ENCODE data around the gene WASHC1. TPM values are rescaled to one million over a fixed set of nuclear protein-coding genes. Genes with fewer than 3 reads are reported as not detected.
A peak's percentile ranks its signal among the peaks of the same experiment; 100 is the strongest.
"Not testable (repeated sequence)": the region's sequence is repeated elsewhere in the genome, so short reads cannot be mapped to it uniquely, and the experiment has no call there.

The WASHC1 gene
- total and polyA plus RNA-seq, 2 donors (not counting 1 experiment from before 2014, with no cell fraction given): 10.9 to 32.8 TPM

GRCh38 chr9:73900-74525 lies 44.8 kb upstream of the WASHC1 start:
- no CpG with 5 or more reads among the region's 18 CpGs for WGBS (ENCODE audit: insufficient coverage)

DNA sequence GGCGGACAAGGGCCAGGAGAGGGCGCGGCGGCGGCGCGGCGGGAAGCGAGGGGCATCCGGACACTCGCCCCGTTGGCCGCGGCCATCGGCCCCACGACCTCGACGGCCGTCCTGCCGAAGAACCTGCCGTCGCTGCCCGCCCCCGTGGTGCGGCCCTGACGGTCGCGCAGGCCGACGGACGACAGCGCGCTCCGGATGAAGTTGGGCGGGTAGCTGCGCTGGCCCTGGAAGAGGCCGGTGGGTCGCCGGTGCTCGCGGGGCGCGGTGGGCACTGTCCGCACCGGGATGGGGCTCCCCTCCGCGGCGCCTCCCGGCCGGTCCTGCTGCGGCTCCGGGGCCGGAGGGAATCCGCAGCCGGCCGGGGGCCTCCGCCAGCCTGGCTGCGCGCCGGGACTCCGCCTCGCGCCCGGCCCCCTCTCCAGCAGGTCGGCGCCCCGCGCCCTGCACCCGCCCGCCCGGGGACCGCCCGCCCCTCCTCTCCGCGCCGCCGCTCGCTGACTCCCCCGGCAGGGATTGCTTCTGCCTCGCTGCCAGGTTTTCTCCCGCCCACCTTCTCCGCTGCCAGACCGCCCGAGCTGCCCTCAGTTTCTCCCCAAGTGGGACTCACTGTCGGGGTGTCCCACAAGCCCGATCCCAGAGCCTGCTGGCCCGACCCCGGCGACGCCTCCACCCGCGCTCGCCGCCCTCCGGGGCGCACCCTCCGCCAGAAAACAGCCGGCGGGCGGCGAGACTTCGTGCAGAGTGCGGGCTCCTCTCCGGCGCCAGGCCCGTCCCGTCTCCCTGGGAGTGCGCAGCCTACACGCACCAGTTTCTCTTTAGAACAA lies 44.0 kb upstream of the WASHC1 start:
- H3K4me1 Mint-ChIP-seq; H3K27ac ChIP-seq (ENCODE audit: low read length in 2 of 2); H3K36me3 ChIP-seq (replicated peaks in 1 of 2; ENCODE audit: control extremely low read depth in 1 of 2, control insufficient read depth in 1 of 2, extremely low read depth in 1 of 2, insufficient read depth in 2 of 2, low read length in 1 of 2); H3K79me2 ChIP-seq (ENCODE audit: control insufficient read depth, insufficient read depth, low read length); H3K4me1 ChIP-seq (ENCODE audit: control insufficient read depth in 2 of 2, insufficient read depth in 2 of 2, low read length in 2 of 2); H3K27ac Mint-ChIP-seq; H3K9ac ChIP-seq (ENCODE audit: low read length); H3K9me3 Mint-ChIP-seq (ENCODE audit: insufficient read depth); H2AFZ ChIP-seq (ENCODE audit: insufficient read depth, low read depth, low read length, poor library complexity, severe bottlenecking); H3K27me3 ChIP-seq (replicated peaks in 1 of 4; ENCODE audit: control extremely low read depth in 1 of 4, control insufficient read depth in 3 of 4, insufficient read depth in 4 of 4, low read length in 3 of 4); intact Hi-C loops (cut with micrococcal nuclease); H3K27me3 Mint-ChIP-seq; CTCF ChIA-PET; H3K9me3 ChIP-seq (ENCODE audit: control extremely low read depth in 1 of 3, control insufficient read depth in 2 of 3, insufficient read depth in 1 of 3, low read length in 2 of 3); H4K20me1 ChIP-seq (ENCODE audit: control insufficient read depth, insufficient read depth, low read length, poor library complexity, severe bottlenecking); ATAC-seq (ENCODE audit: low read depth); POLR2A ChIA-PET: not testable (repeated sequence)
- 3% methylated on average over 83 of the region's 109 CpGs for WGBS (ENCODE audit: insufficient coverage)
- peak overlapping the region; percentile 64 for H3K4me3 Mint-ChIP-seq
- Histone ChIP-seq H3K4me3 (ENCODE audit: control extremely low read depth in 1 of 5, extremely low read depth in 1 of 5, insufficient read depth in 1 of 5, low read depth in 2 of 5, low read length in 4 of 5) (peak overlapping the region in 2 of 5 experiments; percentile 12 to 18), H3K4me2 (replicated peaks; ENCODE audit: low read depth, low read length, poor library complexity, severe bottlenecking) (peak overlapping the region; percentile 35)
- peak; percentile 15 for DNase-seq

More at GRCh38 chr9:73900-74525, 44.8 kb upstream of the WASHC1 start:
- H3K27ac ChIP-seq (ENCODE audit: low read length in 2 of 2); CTCF ChIA-PET; POLR2A ChIA-PET; ATAC-seq (ENCODE audit: low read depth); H4K20me1 ChIP-seq (ENCODE audit: control insufficient read depth, insufficient read depth, low read length, poor library complexity, severe bottlenecking); H3K9ac ChIP-seq (ENCODE audit: low read length); H3K9me3 Mint-ChIP-seq (ENCODE audit: insufficient read depth); H3K4me3 ChIP-seq (ENCODE audit: control extremely low read depth in 1 of 5, extremely low read depth in 1 of 5, insufficient read depth in 1 of 5, low read depth in 2 of 5, low read length in 4 of 5); H3K79me2 ChIP-seq (ENCODE audit: control insufficient read depth, insufficient read depth, low read length); H3K9me3 ChIP-seq (ENCODE audit: control extremely low read depth in 1 of 3, control insufficient read depth in 2 of 3, insufficient read depth in 1 of 3, low read length in 2 of 3); H3K36me3 ChIP-seq (replicated peaks in 1 of 2; ENCODE audit: control extremely low read depth in 1 of 2, control insufficient read depth in 1 of 2, extremely low read depth in 1 of 2, insufficient read depth in 2 of 2, low read length in 1 of 2); H3K27ac Mint-ChIP-seq; DNase-seq; H3K27me3 Mint-ChIP-seq; intact Hi-C loops (cut with micrococcal nuclease); H3K4me1 ChIP-seq (ENCODE audit: control insufficient read depth in 2 of 2, insufficient read depth in 2 of 2, low read length in 2 of 2); H3K4me1 Mint-ChIP-seq; H3K27me3 ChIP-seq (replicated peaks in 1 of 4; ENCODE audit: control extremely low read depth in 1 of 4, control insufficient read depth in 3 of 4, insufficient read depth in 4 of 4, low read length in 3 of 4); H2AFZ ChIP-seq (ENCODE audit: insufficient read depth, low read depth, low read length, poor library complexity, severe bottlenecking): not testable (repeated sequence)
- peak overlapping the region; percentile 35 for H3K4me2 ChIP-seq (replicated peaks; ENCODE audit: low read depth, low read length, poor library complexity, severe bottlenecking)
- peak overlapping the region; percentile 64 for H3K4me3 Mint-ChIP-seq

- CTCF ChIA-PET; H3K79me2 ChIP-seq (ENCODE audit: control insufficient read depth, insufficient read depth, low read length); H2AFZ ChIP-seq (ENCODE audit: insufficient read depth, low read depth, low read length, poor library complexity, severe bottlenecking); H3K4me3 Mint-ChIP-seq; H3K4me3 ChIP-seq (ENCODE audit: control extremely low read depth in 1 of 5, extremely low read depth in 1 of 5, insufficient read depth in 1 of 5, low read depth in 2 of 5, low read length in 4 of 5); intact Hi-C loops (cut with micrococcal nuclease); POLR2A ChIA-PET; DNase-seq; H3K27ac Mint-ChIP-seq; H3K27ac ChIP-seq (ENCODE audit: low read length in 2 of 2); H3K9me3 Mint-ChIP-seq (ENCODE audit: insufficient read depth); H3K36me3 ChIP-seq (replicated peaks in 1 of 2; ENCODE audit: control extremely low read depth in 1 of 2, control insufficient read depth in 1 of 2, extremely low read depth in 1 of 2, insufficient read depth in 2 of 2, low read length in 1 of 2); H3K9ac ChIP-seq (ENCODE audit: low read length); H3K27me3 ChIP-seq (replicated peaks in 1 of 4; ENCODE audit: control extremely low read depth in 1 of 4, control insufficient read depth in 3 of 4, insufficient read depth in 4 of 4, low read length in 3 of 4); H3K4me1 ChIP-seq (ENCODE audit: control insufficient read depth in 2 of 2, insufficient read depth in 2 of 2, low read length in 2 of 2); H4K20me1 ChIP-seq (ENCODE audit: control insufficient read depth, insufficient read depth, low read length, poor library complexity, severe bottlenecking); H3K4me2 ChIP-seq (replicated peaks; ENCODE audit: low read depth, low read length, poor library complexity, severe bottlenecking); H3K4me1 Mint-ChIP-seq; H3K9me3 ChIP-seq (ENCODE audit: control extremely low read depth in 1 of 3, control insufficient read depth in 2 of 3, insufficient read depth in 1 of 3, low read length in 2 of 3): not testable (repeated sequence)
- peak; percentile 45 for ATAC-seq (ENCODE audit: low read depth)
- H3K27me3 Mint-ChIP-seq: peaks cover 10% of the 10 kb centered on the region
- WGBS (ENCODE audit: insufficient coverage): 0% methylated on average over 1 of the region's 10 CpGs
Measured at GRCh38 chr9:63031-63629, 33.9 kb upstream of the WASHC1 start.

DNA sequence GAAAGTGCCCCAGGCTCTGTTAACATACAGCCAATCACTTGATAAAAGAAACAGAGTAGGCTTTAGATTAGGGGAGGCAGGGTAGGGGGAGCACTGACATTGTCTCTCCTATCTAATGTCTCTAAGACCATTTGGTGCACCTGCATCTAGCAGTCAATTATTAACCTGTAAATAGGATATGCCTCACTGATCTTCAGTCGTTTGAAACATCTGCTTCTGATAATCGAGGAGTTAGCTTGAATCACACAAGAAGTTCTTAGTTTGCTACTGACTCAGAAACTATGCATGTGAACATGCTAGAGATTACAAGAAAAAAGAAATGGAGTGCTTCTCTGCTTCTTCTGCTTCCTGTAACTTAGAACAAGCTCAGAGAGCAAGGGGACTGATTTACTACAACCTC lies 23.4 kb upstream of the WASHC1 start:
- H3K27ac Mint-ChIP-seq; H3K27ac ChIP-seq (ENCODE audit: low read length in 2 of 2); ATAC-seq (ENCODE audit: low read depth); H3K4me1 Mint-ChIP-seq; H3K4me3 ChIP-seq (ENCODE audit: control extremely low read depth in 1 of 5, extremely low read depth in 1 of 5, insufficient read depth in 1 of 5, low read depth in 2 of 5, low read length in 4 of 5); H2AFZ ChIP-seq (ENCODE audit: insufficient read depth, low read depth, low read length, poor library complexity, severe bottlenecking); H3K79me2 ChIP-seq (ENCODE audit: control insufficient read depth, insufficient read depth, low read length); POLR2A ChIA-PET; H3K4me3 Mint-ChIP-seq; DNase-seq; H3K27me3 ChIP-seq (replicated peaks in 1 of 4; ENCODE audit: control extremely low read depth in 1 of 4, control insufficient read depth in 3 of 4, insufficient read depth in 4 of 4, low read length in 3 of 4); H3K4me1 ChIP-seq (ENCODE audit: control insufficient read depth in 2 of 2, insufficient read depth in 2 of 2, low read length in 2 of 2); H3K27me3 Mint-ChIP-seq; intact Hi-C loops (cut with micrococcal nuclease); CTCF ChIA-PET; H3K9me3 ChIP-seq (ENCODE audit: control extremely low read depth in 1 of 3, control insufficient read depth in 2 of 3, insufficient read depth in 1 of 3, low read length in 2 of 3); H4K20me1 ChIP-seq (ENCODE audit: control insufficient read depth, insufficient read depth, low read length, poor library complexity, severe bottlenecking); H3K36me3 ChIP-seq (replicated peaks in 1 of 2; ENCODE audit: control extremely low read depth in 1 of 2, control insufficient read depth in 1 of 2, extremely low read depth in 1 of 2, insufficient read depth in 2 of 2, low read length in 1 of 2); H3K9me3 Mint-ChIP-seq (ENCODE audit: insufficient read depth); H3K9ac ChIP-seq (ENCODE audit: low read length); H3K4me2 ChIP-seq (replicated peaks; ENCODE audit: low read depth, low read length, poor library complexity, severe bottlenecking): not testable (repeated sequence)
- WGBS (ENCODE audit: insufficient coverage): no CpG with 5 or more reads among the region's 2 CpGs

All from B cell (primary cell).